Measurements from ENCODE around the gene NARS2. TPM values are rescaled to one million over a fixed set of nuclear protein-coding genes. Genes with fewer than 3 reads are reported as not detected.

The NARS2 gene
- polyA plus RNA-seq, 2 donors: 8.3 to 17.2 TPM

DNA sequence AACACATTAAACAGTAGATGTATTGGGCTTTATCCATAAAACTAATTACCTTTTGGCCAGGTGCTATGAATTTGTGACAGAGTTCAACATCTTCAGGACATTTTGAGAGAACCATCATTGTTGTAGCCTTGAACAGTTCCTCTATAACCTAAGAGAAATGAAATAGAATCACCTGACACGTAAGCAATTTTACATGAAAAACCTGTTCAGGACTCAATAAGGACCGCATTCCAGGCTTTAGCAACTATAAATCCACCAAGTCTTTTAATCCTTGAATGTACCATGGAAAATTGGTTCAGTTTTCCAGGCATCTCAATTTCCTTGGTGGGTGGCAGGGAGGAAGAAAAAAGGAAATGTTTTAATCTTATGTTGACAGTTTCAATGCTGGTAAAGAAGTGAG is 96.1 kb downstream of the NARS2 start:
- no peaks in the 10 kb centered on the region for H3K4me1 ChIP-seq (ENCODE audit: control insufficient read depth in 2 of 2, insufficient read depth in 2 of 2, low read length in 1 of 2)
- no peak overlapping the region for H3K27ac ChIP-seq (ENCODE audit: low read depth in 2 of 2, low read length in 1 of 2)
- no peaks in the 10 kb centered on the region for H3K9me3 ChIP-seq (ENCODE audit: control insufficient read depth in 2 of 2, insufficient read depth in 1 of 2, low read depth in 1 of 2, low read length in 1 of 2)
- H3K27me3 ChIP-seq (ENCODE audit: control insufficient read depth in 1 of 2, insufficient read depth in 2 of 2, low read length in 2 of 2): no peaks in the 10 kb centered on the region
- no peaks in the 10 kb centered on the region for H3K36me3 ChIP-seq (ENCODE audit: control insufficient read depth in 2 of 2, insufficient read depth in 2 of 2, low read length in 1 of 2)
- WGBS, 2 donors: 78 to 85% methylated on average over 2 of the region's 2 CpGs
- H3K4me3 ChIP-seq (ENCODE audit: low read depth in 1 of 2, low read length in 2 of 2): no peak overlapping the region

DNA sequence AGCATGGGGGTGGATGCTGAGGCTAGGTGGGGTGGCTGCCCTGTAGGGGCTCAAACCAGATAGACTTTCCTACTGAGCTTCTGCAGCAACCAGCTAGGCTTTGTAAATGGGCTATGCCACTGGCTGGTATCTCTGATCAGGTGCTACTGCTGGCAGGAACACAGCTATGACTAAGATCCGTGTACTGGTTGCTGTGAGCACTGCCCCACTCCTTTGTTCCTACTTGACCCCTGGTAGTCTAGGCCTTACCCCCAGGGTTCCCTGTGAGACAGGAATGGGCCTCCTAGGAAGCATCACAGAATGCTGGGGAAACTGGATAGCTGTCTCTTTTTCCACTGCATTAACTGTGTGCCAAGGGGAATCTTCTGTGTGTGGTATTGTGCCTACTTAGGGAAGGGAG is 98.6 kb downstream of the NARS2 start:
- Histone ChIP-seq H3K9me3 (ENCODE audit: control insufficient read depth in 2 of 2, insufficient read depth in 1 of 2, low read depth in 1 of 2, low read length in 1 of 2) (no peaks in the 10 kb centered on the region), H3K27ac (ENCODE audit: low read depth in 2 of 2, low read length in 1 of 2) (no peak overlapping the region), H3K27me3 (ENCODE audit: control insufficient read depth in 1 of 2, insufficient read depth in 2 of 2, low read length in 2 of 2) (no peaks in the 10 kb centered on the region), H3K4me3 (ENCODE audit: low read depth in 1 of 2, low read length in 2 of 2) (no peak overlapping the region), H3K36me3 (ENCODE audit: control insufficient read depth in 2 of 2, insufficient read depth in 2 of 2, low read length in 1 of 2) (no peaks in the 10 kb centered on the region), H3K4me1 (ENCODE audit: control insufficient read depth in 2 of 2, insufficient read depth in 2 of 2, low read length in 1 of 2) (no peaks in the 10 kb centered on the region)
- WGBS, 2 donors: 47 to 63% methylated on average over 1 of the region's 1 CpG

DNA sequence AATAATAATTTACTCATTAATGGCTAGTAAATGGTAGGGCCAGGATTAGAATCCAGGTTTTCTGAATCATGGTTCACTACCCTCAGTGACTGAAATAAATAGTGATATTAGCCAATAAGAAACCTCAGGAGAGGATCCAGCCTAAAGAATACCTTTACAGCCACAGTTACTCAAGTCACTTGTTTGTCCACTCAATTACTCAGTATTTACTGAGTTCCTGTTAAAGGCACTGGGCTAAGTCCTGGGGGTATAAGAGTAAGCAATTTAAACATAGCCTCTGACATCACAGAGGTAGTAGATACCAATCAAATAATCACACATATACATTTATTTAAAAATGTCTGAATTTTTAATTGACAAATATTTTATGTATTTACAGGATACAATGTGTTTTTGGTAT is 100.2 kb downstream of the NARS2 start:
- no peaks in the 10 kb centered on the region for H3K9me3 ChIP-seq (ENCODE audit: control insufficient read depth in 2 of 2, insufficient read depth in 1 of 2, low read depth in 1 of 2, low read length in 1 of 2)
- H3K36me3 ChIP-seq (ENCODE audit: control insufficient read depth in 2 of 2, insufficient read depth in 2 of 2, low read length in 1 of 2): no peaks in the 10 kb centered on the region
- no peak overlapping the region for H3K4me3 ChIP-seq (ENCODE audit: low read depth in 1 of 2, low read length in 2 of 2)
- H3K27ac ChIP-seq (ENCODE audit: low read depth in 2 of 2, low read length in 1 of 2): no peak overlapping the region
- H3K4me1 ChIP-seq (ENCODE audit: control insufficient read depth in 2 of 2, insufficient read depth in 2 of 2, low read length in 1 of 2): no peaks in the 10 kb centered on the region
- H3K27me3 ChIP-seq (ENCODE audit: control insufficient read depth in 1 of 2, insufficient read depth in 2 of 2, low read length in 2 of 2): no peaks in the 10 kb centered on the region

DNA sequence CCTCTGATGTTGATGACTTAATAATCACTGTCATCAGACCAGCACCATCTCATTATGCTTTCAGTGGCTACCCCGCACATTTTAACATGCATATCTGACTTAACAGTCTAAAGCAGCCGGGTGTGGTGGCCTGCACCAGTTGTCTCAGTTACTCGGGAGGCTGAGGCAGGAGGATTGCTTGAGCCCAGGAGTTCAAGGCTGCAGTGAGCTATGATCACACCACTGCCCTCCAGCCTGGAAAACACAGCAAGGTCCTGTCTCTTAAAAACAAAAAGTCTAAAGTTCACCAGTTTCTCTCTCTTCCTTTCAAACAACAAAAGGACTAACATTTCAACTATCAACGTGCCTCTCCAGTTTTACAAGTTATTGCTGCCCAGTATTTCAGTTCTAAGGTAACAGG is 101.8 kb downstream of the NARS2 start:
- Histone ChIP-seq H3K4me1 (ENCODE audit: control insufficient read depth in 2 of 2, insufficient read depth in 2 of 2, low read length in 1 of 2) (no peaks in the 10 kb centered on the region), H3K4me3 (ENCODE audit: low read depth in 1 of 2, low read length in 2 of 2) (no peak overlapping the region), H3K9me3 (ENCODE audit: control insufficient read depth in 2 of 2, insufficient read depth in 1 of 2, low read depth in 1 of 2, low read length in 1 of 2) (no peaks in the 10 kb centered on the region), H3K27me3 (ENCODE audit: control insufficient read depth in 1 of 2, insufficient read depth in 2 of 2, low read length in 2 of 2) (no peaks in the 10 kb centered on the region), H3K27ac (ENCODE audit: low read depth in 2 of 2, low read length in 1 of 2) (no peak overlapping the region), H3K36me3 (ENCODE audit: control insufficient read depth in 2 of 2, insufficient read depth in 2 of 2, low read length in 1 of 2) (no peaks in the 10 kb centered on the region)
- 91% methylated on average over 4 of the region's 4 CpGs for WGBS, 2 donors

DNA sequence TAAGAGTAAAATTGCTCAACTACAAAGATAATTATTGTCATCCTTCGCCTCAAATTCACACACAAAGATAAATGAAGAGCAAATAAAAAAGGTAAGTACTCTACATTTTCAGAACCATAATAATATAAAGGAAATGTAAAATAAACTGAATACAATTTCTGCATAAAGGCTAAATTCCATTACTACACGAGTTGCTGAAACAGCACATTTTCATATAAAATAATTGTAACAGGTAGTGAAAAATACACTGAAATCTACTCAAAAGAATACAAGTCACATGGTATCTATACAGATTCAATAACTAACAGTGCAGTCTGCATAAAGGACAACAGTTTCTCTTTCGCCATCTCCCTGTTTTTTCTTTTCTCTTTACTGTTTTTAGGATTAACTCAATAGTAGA is 102.3 kb downstream of the NARS2 start:
- no peaks in the 10 kb centered on the region for H3K4me1 ChIP-seq (ENCODE audit: control insufficient read depth in 2 of 2, insufficient read depth in 2 of 2, low read length in 1 of 2)
- no peak overlapping the region for H3K4me3 ChIP-seq (ENCODE audit: low read depth in 1 of 2, low read length in 2 of 2)
- 93 to 94% methylated on average over 3 of the region's 3 CpGs for WGBS, 2 donors
- H3K9me3 ChIP-seq (ENCODE audit: control insufficient read depth in 2 of 2, insufficient read depth in 1 of 2, low read depth in 1 of 2, low read length in 1 of 2): no peaks in the 10 kb centered on the region
- no peaks in the 10 kb centered on the region for H3K36me3 ChIP-seq (ENCODE audit: control insufficient read depth in 2 of 2, insufficient read depth in 2 of 2, low read length in 1 of 2)
- no peaks in the 10 kb centered on the region for H3K27me3 ChIP-seq (ENCODE audit: control insufficient read depth in 1 of 2, insufficient read depth in 2 of 2, low read length in 2 of 2)
- H3K27ac ChIP-seq (ENCODE audit: low read depth in 2 of 2, low read length in 1 of 2): no peak overlapping the region

DNA sequence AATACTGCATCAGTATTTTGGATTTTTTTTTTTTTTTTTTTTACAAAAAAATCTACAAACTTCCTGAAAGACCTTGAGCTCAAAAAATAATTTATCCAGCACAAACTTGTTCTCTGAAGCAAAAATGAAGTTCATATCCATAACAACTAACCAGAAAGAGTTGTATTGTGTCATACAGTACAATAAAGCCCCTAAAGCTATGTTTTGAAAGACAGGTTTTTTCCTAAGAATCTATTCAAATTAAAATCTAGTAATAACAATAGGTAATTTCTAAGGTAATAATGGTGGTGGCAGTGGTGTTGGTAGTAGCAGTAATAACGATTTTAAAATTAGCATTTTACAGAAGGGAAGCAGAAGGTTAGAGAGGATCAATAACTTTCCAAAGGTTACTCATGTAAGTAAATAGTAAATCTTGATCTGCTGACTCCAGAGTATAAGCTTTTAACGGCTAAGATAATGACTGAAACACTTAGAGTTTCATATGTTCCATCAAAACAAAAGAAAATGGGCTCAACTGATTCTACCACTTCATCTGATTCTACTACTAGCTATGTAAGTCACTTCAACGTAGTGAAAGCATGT is 103.7 kb downstream of the NARS2 start:
- no peaks in the 10 kb centered on the region for H3K9me3 ChIP-seq (ENCODE audit: control insufficient read depth in 2 of 2, insufficient read depth in 1 of 2, low read depth in 1 of 2, low read length in 1 of 2)
- 68 to 87% methylated on average over 3 of the region's 3 CpGs for WGBS, 2 donors
- no peaks in the 10 kb centered on the region for H3K27me3 ChIP-seq (ENCODE audit: control insufficient read depth in 1 of 2, insufficient read depth in 2 of 2, low read length in 2 of 2)
- H3K4me3 ChIP-seq (ENCODE audit: low read depth in 1 of 2, low read length in 2 of 2): no peak overlapping the region
- no peaks in the 10 kb centered on the region for H3K4me1 ChIP-seq (ENCODE audit: control insufficient read depth in 2 of 2, insufficient read depth in 2 of 2, low read length in 1 of 2)
- no peaks in the 10 kb centered on the region for H3K36me3 ChIP-seq (ENCODE audit: control insufficient read depth in 2 of 2, insufficient read depth in 2 of 2, low read length in 1 of 2)
- no peak overlapping the region for H3K27ac ChIP-seq (ENCODE audit: low read depth in 2 of 2, low read length in 1 of 2)

DNA sequence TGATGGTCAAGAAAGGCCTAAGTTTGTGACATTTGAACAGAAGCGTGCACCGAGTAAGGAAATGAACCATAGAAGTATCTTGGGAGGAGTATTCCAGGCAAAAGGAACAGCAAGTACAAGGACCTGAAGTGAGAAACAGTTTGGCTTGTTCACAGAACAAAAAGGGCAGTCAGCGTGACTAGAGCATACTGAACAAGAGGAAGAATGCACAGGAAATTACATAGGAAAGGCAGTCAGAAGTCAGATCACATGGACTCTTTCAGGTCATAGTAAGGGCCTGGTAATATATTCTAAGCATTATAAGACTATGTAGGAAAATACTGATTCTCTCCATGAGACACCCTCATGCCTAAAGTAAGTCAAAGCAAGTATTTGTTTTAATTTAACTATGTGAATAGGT is 104.8 kb downstream of the NARS2 start:
- Histone ChIP-seq H3K27me3 (ENCODE audit: control insufficient read depth in 1 of 2, insufficient read depth in 2 of 2, low read length in 2 of 2) (no peaks in the 10 kb centered on the region), H3K4me1 (ENCODE audit: control insufficient read depth in 2 of 2, insufficient read depth in 2 of 2, low read length in 1 of 2) (no peaks in the 10 kb centered on the region), H3K4me3 (ENCODE audit: low read depth in 1 of 2, low read length in 2 of 2) (no peak overlapping the region), H3K36me3 (ENCODE audit: control insufficient read depth in 2 of 2, insufficient read depth in 2 of 2, low read length in 1 of 2) (no peaks in the 10 kb centered on the region), H3K9me3 (ENCODE audit: control insufficient read depth in 2 of 2, insufficient read depth in 1 of 2, low read depth in 1 of 2, low read length in 1 of 2) (no peaks in the 10 kb centered on the region), H3K27ac (ENCODE audit: low read depth in 2 of 2, low read length in 1 of 2) (no peak overlapping the region)
- 93 to 94% methylated on average over 3 of the region's 3 CpGs for WGBS, 2 donors

DNA sequence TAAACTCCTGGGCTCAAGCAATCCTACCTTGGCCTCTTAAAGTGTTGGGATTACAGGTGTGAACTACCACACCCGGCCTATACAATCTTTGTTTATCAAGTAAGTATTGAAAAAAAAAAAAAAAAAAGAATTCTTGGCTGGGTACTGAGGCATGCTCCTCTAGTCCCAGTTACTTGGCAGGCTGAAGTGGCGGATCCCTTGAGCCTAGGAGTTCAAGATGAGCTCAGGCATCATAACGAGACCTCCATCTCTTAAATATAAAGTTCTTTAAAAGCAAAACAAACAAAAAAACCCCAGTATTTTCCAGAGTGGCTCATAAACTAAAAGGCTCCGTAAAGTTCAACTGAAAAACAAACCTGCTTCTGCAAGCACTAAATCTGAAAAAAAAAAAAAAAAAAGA is 106.7 kb downstream of the NARS2 start:
- Histone ChIP-seq H3K9me3 (ENCODE audit: control insufficient read depth in 2 of 2, insufficient read depth in 1 of 2, low read depth in 1 of 2, low read length in 1 of 2) (no peaks in the 10 kb centered on the region), H3K4me1 (ENCODE audit: control insufficient read depth in 2 of 2, insufficient read depth in 2 of 2, low read length in 1 of 2) (no peaks in the 10 kb centered on the region), H3K27me3 (ENCODE audit: control insufficient read depth in 1 of 2, insufficient read depth in 2 of 2, low read length in 2 of 2) (no peaks in the 10 kb centered on the region), H3K4me3 (ENCODE audit: low read depth in 1 of 2, low read length in 2 of 2) (no peak overlapping the region), H3K27ac (ENCODE audit: low read depth in 2 of 2, low read length in 1 of 2) (no peak overlapping the region), H3K36me3 (ENCODE audit: control insufficient read depth in 2 of 2, insufficient read depth in 2 of 2, low read length in 1 of 2) (no peaks in the 10 kb centered on the region)
- 75 to 84% methylated on average over 4 of the region's 4 CpGs for WGBS, 2 donors

DNA sequence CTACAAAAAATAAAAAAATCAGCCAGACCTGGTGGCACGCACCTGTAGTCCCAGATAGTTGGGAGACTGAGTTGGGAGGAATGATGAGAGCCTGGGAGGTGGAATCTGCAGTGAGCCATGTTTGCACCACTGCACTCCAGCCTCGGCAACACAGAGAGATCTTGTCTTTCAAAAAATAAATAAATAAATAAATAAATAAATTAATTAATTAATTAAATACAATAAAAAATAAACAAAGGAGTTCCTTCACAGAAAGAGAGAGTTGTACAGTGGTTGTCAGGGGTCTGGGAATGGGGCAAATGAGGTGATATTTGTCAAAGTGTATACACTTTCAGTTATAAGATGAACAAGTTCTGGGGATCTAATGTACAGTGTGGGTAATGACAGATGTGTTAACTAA is 107.3 kb downstream of the NARS2 start:
- Histone ChIP-seq H3K27ac (ENCODE audit: low read depth in 2 of 2, low read length in 1 of 2) (no peak overlapping the region), H3K27me3 (ENCODE audit: control insufficient read depth in 1 of 2, insufficient read depth in 2 of 2, low read length in 2 of 2) (no peaks in the 10 kb centered on the region), H3K9me3 (ENCODE audit: control insufficient read depth in 2 of 2, insufficient read depth in 1 of 2, low read depth in 1 of 2, low read length in 1 of 2) (no peaks in the 10 kb centered on the region), H3K4me3 (ENCODE audit: low read depth in 1 of 2, low read length in 2 of 2) (no peak overlapping the region), H3K4me1 (ENCODE audit: control insufficient read depth in 2 of 2, insufficient read depth in 2 of 2, low read length in 1 of 2) (no peaks in the 10 kb centered on the region), H3K36me3 (ENCODE audit: control insufficient read depth in 2 of 2, insufficient read depth in 2 of 2, low read length in 1 of 2) (no peaks in the 10 kb centered on the region)
- WGBS, 2 donors: 93 to 96% methylated on average over 2 of the region's 2 CpGs

DNA sequence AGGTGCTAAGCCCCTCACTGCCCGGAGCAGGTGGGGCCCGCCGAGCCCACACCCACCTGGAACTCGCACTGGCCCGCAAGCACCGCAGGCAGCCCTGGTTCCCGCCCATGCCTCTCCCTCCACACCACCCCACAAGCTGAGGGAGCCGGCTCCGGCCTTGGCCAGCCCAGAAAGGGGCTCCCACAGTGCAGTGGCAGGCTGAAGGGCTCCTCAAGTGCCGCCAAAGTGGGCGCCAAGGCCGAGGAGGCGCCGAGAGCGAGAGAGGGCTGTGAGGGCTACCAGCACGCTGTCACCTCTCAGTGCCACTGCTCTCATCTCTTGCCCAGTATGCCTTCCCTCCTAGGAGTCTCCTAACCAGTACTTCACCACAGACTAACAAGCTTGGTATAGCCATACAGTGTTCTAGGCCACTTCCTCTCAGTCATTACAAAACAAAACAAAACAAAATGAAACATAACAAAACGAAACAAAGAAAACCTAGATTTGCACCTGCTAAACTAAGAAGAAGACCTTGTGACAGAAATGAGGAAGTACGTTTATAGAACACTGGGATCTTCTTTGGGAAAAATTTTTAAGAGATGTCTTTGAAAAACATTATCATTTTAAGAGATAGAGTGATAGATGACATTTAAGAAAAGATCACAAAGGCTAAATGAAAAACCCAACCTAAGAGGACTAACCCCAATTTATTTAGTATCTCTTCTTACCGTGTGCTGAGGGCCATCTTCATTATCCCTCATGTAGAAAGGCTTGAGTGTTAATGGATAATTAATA is 109.3 kb downstream of the NARS2 start:
- Histone ChIP-seq H3K27me3 (ENCODE audit: control insufficient read depth in 1 of 2, insufficient read depth in 2 of 2, low read length in 2 of 2) (no peaks in the 10 kb centered on the region), H3K4me3 (ENCODE audit: low read depth in 1 of 2, low read length in 2 of 2) (no peak overlapping the region), H3K36me3 (ENCODE audit: control insufficient read depth in 2 of 2, insufficient read depth in 2 of 2, low read length in 1 of 2) (no peaks in the 10 kb centered on the region), H3K27ac (ENCODE audit: low read depth in 2 of 2, low read length in 1 of 2) (peak overlapping the region; percentile 41 to 47), H3K4me1 (ENCODE audit: control insufficient read depth in 2 of 2, insufficient read depth in 2 of 2, low read length in 1 of 2) (no peaks in the 10 kb centered on the region), H3K9me3 (ENCODE audit: control insufficient read depth in 2 of 2, insufficient read depth in 1 of 2, low read depth in 1 of 2, low read length in 1 of 2) (no peaks in the 10 kb centered on the region)
- WGBS, 2 donors: 72 to 84% methylated on average over 16 to 19 of the region's 19 CpGs

Data from esophagus (tissue), 2 donors.